H1 (cell line): ENCODE measurements around the gene MUC16. TPM values are rescaled to one million over a fixed set of nuclear protein-coding genes. Genes with fewer than 3 reads are reported as not detected.

Experiments used
- CTCF ChIA-PET: fragments of 300-600 bp; sonication (Branson Sonifier 250); formaldehyde crosslinking; loops from one replicate; lab custom pipeline; 2021; ENCODE audit not compliant: partially characterized antibody; lab: Charles Lee
- POLR2A ChIA-PET: fragments of 300-600 bp; sonication (Branson Sonifier 250); formaldehyde crosslinking; loops from one replicate; lab custom pipeline; 2021; ENCODE audit warnings: inconsistent platforms; ENCODE audit not compliant: partially characterized antibody; lab: Charles Lee
- DNase-seq, 2 experiments: peaks; one replicate each; pipeline versions ENCODE4 v3.0.0 to v3.0.0-alpha.2; 2010 to 2022; ENCODE audit warnings: low spot score in 2 of 2, low read depth in 1 of 2, mixed read lengths in 1 of 2
- FAIRE-seq: peaks from 2 replicates; lab custom pipeline; 2011; peaks lifted over from hg19 to GRCh38; lab: Jason Lieb, UNC
- H2AFZ ChIP-seq: 2 replicates; pipeline ENCODE4 v1.8.1; 2012; ENCODE audit warnings: low read length, inconsistent platforms
- H2AK5ac ChIP-seq: 2 replicates; pipeline ENCODE4 v1.6.1; 2013; ENCODE audit warnings: low read depth, low read length
- H2BK120ac ChIP-seq: replicated peaks from 2 replicates; pipeline ENCODE3; 2013; ENCODE audit warnings: low read depth, low read length, inconsistent platforms
- H2BK12ac ChIP-seq: 2 replicates; pipeline ENCODE4 v1.6.1; 2013; ENCODE audit warnings: low read depth, low read length
- H2BK15ac ChIP-seq: 2 replicates; pipeline ENCODE4 v1.6.1; 2013; ENCODE audit warnings: low read length
- H2BK20ac ChIP-seq: 2 replicates; pipeline ENCODE4 v1.6.1; 2013; ENCODE audit warnings: low read length
- H2BK5ac ChIP-seq: 2 replicates; pipeline ENCODE4 v1.6.1; 2013; ENCODE audit warnings: low read depth, low read length
- H3K14ac ChIP-seq: 2 replicates; pipeline ENCODE4 v1.6.1; 2013; ENCODE audit warnings: inconsistent platforms; ENCODE audit not compliant: insufficient read length
- H3K18ac ChIP-seq: 2 replicates; pipeline ENCODE4 v1.6.1; 2013; ENCODE audit warnings: low read length; ENCODE audit errors: extremely low read depth
- H3K23ac ChIP-seq: 2 replicates; pipeline ENCODE4 v1.6.1; 2013; ENCODE audit warnings: inconsistent platforms; ENCODE audit not compliant: insufficient read length
- H3K23me2 ChIP-seq: 2 replicates; pipeline ENCODE4 v1.6.1; 2013; ENCODE audit warnings: low read depth, low read length
- H3K27ac ChIP-seq: 2 replicates; pipeline ENCODE4 v1.6.1; 2011; ENCODE audit warnings: low read depth, low read length, inconsistent platforms
- H3K27me3 ChIP-seq, 4 experiments: replicated peaks in 1 of 4; 1 replicate in 1 of 4; 2 replicates in 3 of 4; pipeline versions ENCODE4 v1.6.1 to v1.8.1; 2011 to 2013; ENCODE audit warnings: low read length in 3 of 4, mild to moderate bottlenecking in 3 of 4, inconsistent platforms in 2 of 4, mixed read lengths in 2 of 4, moderate library complexity in 1 of 4; ENCODE audit not compliant: control insufficient read depth in 3 of 4, insufficient read depth in 3 of 4; ENCODE audit errors: extremely low read depth in 1 of 4
- H3K36me3 ChIP-seq, 4 experiments: 2 replicates each; pipeline versions ENCODE4 v1.6.1 to v1.8.1; 2011 to 2013; ENCODE audit warnings: mild to moderate bottlenecking in 4 of 4, low read length in 3 of 4, moderate library complexity in 2 of 4, control low read depth in 1 of 4, inconsistent platforms in 1 of 4; ENCODE audit not compliant: insufficient read depth in 4 of 4, control insufficient read depth in 2 of 4
- H3K4ac ChIP-seq: replicated peaks from 2 replicates; pipeline ENCODE3; 2013; ENCODE audit warnings: low read length, low read depth, mixed read lengths, inconsistent platforms; ENCODE audit not compliant: insufficient read length
- H3K4me1 ChIP-seq, 4 experiments: replicated peaks in 1 of 4; 1 replicate in 1 of 4; 2 replicates in 3 of 4; pipeline versions ENCODE4 v1.6.1 to v1.8.1; 2011 to 2013; ENCODE audit warnings: low read length in 3 of 4, inconsistent platforms in 2 of 4, mixed read lengths in 1 of 4; ENCODE audit not compliant: insufficient read depth in 4 of 4, control insufficient read depth in 3 of 4
- H3K4me2 ChIP-seq, 2 experiments: 2 replicates each; pipeline versions ENCODE4 v1.6.1 to v1.8.1; 2011 to 2013; ENCODE audit warnings: low read depth in 2 of 2, low read length in 2 of 2, control low read depth in 1 of 2, inconsistent platforms in 1 of 2, mild to moderate bottlenecking in 1 of 2; ENCODE audit not compliant: insufficient read depth in 1 of 2
- H3K4me3 ChIP-seq, 4 experiments: fragments of 200-600, 300-600 bp in 1 of 4; sonication (generic), shearing (Covaris generic), sonication (Bioruptor Twin) in 1 of 4; 2 replicates each; pipeline versions ENCODE4 v1.5.1 to v1.8.1; 2011 to 2016; ENCODE audit warnings: low read length in 4 of 4, low read depth in 3 of 4, control low read depth in 2 of 4, inconsistent platforms in 2 of 4, mild to moderate bottlenecking in 2 of 4, mixed read lengths in 1 of 4, moderate library complexity in 1 of 4; ENCODE audit not compliant: insufficient read depth in 2 of 4; ENCODE audit errors: extremely low read depth in 1 of 4
- H3K56ac ChIP-seq: replicated peaks from 2 replicates; pipeline ENCODE3; 2013; ENCODE audit warnings: low read depth, mild to moderate bottlenecking, mixed read lengths, low read length, inconsistent platforms; ENCODE audit not compliant: insufficient read length
- H3K79me1 ChIP-seq: 2 replicates; pipeline ENCODE4 v1.6.1; 2013; ENCODE audit warnings: low read depth, low read length, control low read depth
- H3K79me2 ChIP-seq, 2 experiments: 2 replicates each; pipeline versions ENCODE4 v1.6.1 to v1.8.1; 2012 to 2013; ENCODE audit warnings: low read length in 2 of 2, mild to moderate bottlenecking in 2 of 2, inconsistent platforms in 1 of 2; ENCODE audit not compliant: insufficient read depth in 2 of 2, control insufficient read depth in 1 of 2
- H3K9ac ChIP-seq, 4 experiments: replicated peaks in 1 of 4; 1 replicate in 1 of 4; 2 replicates in 3 of 4; pipeline versions ENCODE4 v1.6.1 to v1.8.1; 2011 to 2013; ENCODE audit warnings: low read depth in 3 of 4, low read length in 3 of 4, control low read depth in 2 of 4, mild to moderate bottlenecking in 2 of 4, moderate library complexity in 2 of 4, inconsistent platforms in 1 of 4; ENCODE audit errors: extremely low read depth in 1 of 4
- H3K9me3 ChIP-seq, 2 experiments: 2 replicates each; pipeline versions ENCODE4 v1.6.1 to v1.8.1; 2012 to 2013; ENCODE audit warnings: mild to moderate bottlenecking in 2 of 2, moderate library complexity in 2 of 2, control low read depth in 1 of 2, inconsistent platforms in 1 of 2, low read depth in 1 of 2, low read length in 1 of 2, mixed read lengths in 1 of 2; ENCODE audit not compliant: insufficient read depth in 2 of 2
- H4K20me1 ChIP-seq, 2 experiments: replicated peaks in 1 of 2; 2 replicates each; pipeline versions ENCODE3 to v1.8.1; 2011 to 2013; ENCODE audit warnings: inconsistent platforms in 2 of 2, low read length in 2 of 2, mild to moderate bottlenecking in 1 of 2; ENCODE audit not compliant: insufficient read depth in 2 of 2, control insufficient read depth in 1 of 2
- H4K5ac ChIP-seq: 2 replicates; pipeline ENCODE4 v1.6.1; 2013; ENCODE audit warnings: low read length, low read depth, mixed read lengths, inconsistent platforms; ENCODE audit not compliant: insufficient read length
- H4K8ac ChIP-seq: 2 replicates; pipeline ENCODE4 v1.8.0; 2013; ENCODE audit warnings: mild to moderate bottlenecking, moderate library complexity, low read length, inconsistent platforms; ENCODE audit not compliant: insufficient read depth; ENCODE audit errors: extremely low read depth
- H4K91ac ChIP-seq: replicated peaks from 2 replicates; pipeline ENCODE3; 2013; ENCODE audit warnings: low read length, mixed read lengths, inconsistent platforms; ENCODE audit not compliant: insufficient read length
- FOSL1 ChIP-seq: IDR thresholded peaks from 2 replicates; pipeline ENCODE4 v1.6.1; 2011; ENCODE audit warnings: mild to moderate bottlenecking, low read depth, low read length, moderate library complexity; ENCODE audit not compliant: insufficient read depth
- WGBS, 2 experiments: shearing (Covaris generic) in 1 of 2; methylation state at CpG; one replicate each; pipeline versions ENCODE4 v1.1.6 to v1.1.7; 2013 to 2015; ENCODE audit warnings: low lambda C conversion rate in 2 of 2, mixed read lengths in 2 of 2, inconsistent platforms in 1 of 2, low coverage in 1 of 2, missing lambda C conversion rate in 1 of 2; ENCODE audit not compliant: insufficient replicate concordance in 2 of 2, insufficient coverage in 1 of 2, insufficient read length in 1 of 2; ENCODE audit errors: extremely low coverage in 1 of 2, missing lambda C conversion rate in 1 of 2; 5-methylcytosine and 5-hydroxymethylcytosine counted together
- polyA plus RNA-seq, 7 experiments: library from polyadenylated mRNA; depleted of rRNA in 3 of 7; stranded (reverse) in 5 of 7; unstranded in 2 of 7; fragments of >200 nt in 5 of 7; fragments of 200-250 nt in 2 of 7; gene quantifications; 1 replicate in 5 of 7; 2 replicates in 1 of 7; 4 replicates in 1 of 7; pipeline versions ENCODE4 v1.2.1 to v1.2.3, GENCODE V29; 2011 to 2013; ENCODE audit warnings: missing spikeins in 2 of 7, mixed read lengths in 2 of 7
- total RNA-seq: library from RNA; stranded (reverse); fragmentation: NEBNext Ultra II Directional; extraction: Animal tissue kit (Norgen Biotek cat#: 25700); gene quantifications from 2 replicates; pipeline ENCODE4 v1.2.1, GENCODE V29; 2021

Gene MUC16
- total and polyA plus RNA-seq, 2 of the 8 experiments (the other 6 are each of a cell fraction or from before 2014, with no cell fraction given) = 0.17 to 0.60 TPM

DNA sequence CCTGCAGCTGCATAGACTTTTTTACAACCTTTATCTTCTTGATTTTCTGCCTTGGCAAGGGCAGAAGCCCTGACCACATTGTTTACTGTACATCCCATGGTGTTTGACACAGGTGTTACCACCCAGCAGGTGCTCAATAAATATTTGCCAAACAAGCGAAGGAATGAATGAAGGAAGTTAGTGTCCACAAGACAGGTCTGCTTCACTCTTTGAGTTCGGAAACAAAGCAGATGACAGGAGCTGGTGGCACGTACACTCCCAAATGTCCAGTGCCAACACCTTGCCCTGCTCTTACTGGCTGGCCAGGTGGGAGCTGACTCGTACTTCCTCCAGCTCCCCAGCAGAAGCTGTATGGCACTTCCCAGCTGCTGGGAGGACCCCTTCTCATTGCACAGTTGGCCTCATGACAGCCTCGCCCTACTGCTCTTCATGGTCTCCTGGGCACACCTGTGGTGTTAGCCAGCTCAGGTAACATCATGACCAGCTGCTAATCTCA, 22.0 kb upstream of the MUC16 start:
- no peak overlapping the region for H3K4me3 ChIP-seq
- H3K18ac ChIP-seq = no peak overlapping the region
- no peak overlapping the region for H2BK120ac ChIP-seq
- H3K23ac ChIP-seq = no peak overlapping the region
- no peak overlapping the region for H4K91ac ChIP-seq
- H3K56ac ChIP-seq = no peak overlapping the region
- H4K8ac ChIP-seq = no peak overlapping the region
- H3K14ac ChIP-seq = no peak overlapping the region
- H2BK5ac ChIP-seq = no peak overlapping the region
- FAIRE-seq (no peak), DNase-seq (no peak)
- no peak overlapping the region for H3K9ac ChIP-seq
- 90% methylated on average over 5 of the region's 5 CpGs; no CpG with 5 or more reads in 1 of the 2 experiments for WGBS, 2 experiments
- no peak overlapping the region for H4K5ac ChIP-seq
- POLR2A ChIA-PET = no interaction called here
- no peaks in the 10 kb centered on the region for H3K27me3 ChIP-seq
- no peaks in the 10 kb centered on the region for H3K79me1 ChIP-seq
- no peak overlapping the region for H2BK15ac ChIP-seq
- no peak overlapping the region for H2BK20ac ChIP-seq
- H2AK5ac ChIP-seq = no peak overlapping the region
- no peaks in the 10 kb centered on the region for H3K9me3 ChIP-seq
- peaks cover 4% of the 10 kb centered on the region; the same call in 1 of the 2 replicates for H3K23me2 ChIP-seq
- H4K20me1 ChIP-seq = no peaks in the 10 kb centered on the region
- 0 out of 2 replicates have a peak overlapping the region, but pooled peaks have one; percentile 33 for H2BK12ac ChIP-seq
- no peak overlapping the region for H3K4ac ChIP-seq
- H3K36me3 ChIP-seq = no peaks in the 10 kb centered on the region
- H3K4me2 ChIP-seq = no peak overlapping the region
- CTCF ChIA-PET = interaction anchor here (0.7 kb wide), 1 partner anchor 9 kb away, joined by 4 read pairs; no protein-coding TSS in a partner anchor
- no peak overlapping the region for H2AFZ ChIP-seq
- H3K27ac ChIP-seq = no peak overlapping the region
- TF ChIP-seq FOSL1 = no peak
- no peaks in the 10 kb centered on the region for H3K79me2 ChIP-seq
- no peaks in the 10 kb centered on the region for H3K4me1 ChIP-seq
